Glomerular visceral epithelial cell (primary cell): ENCODE data around the gene LRP1B.
"Not testable (repeated sequence)": the region's sequence is repeated elsewhere in the genome, so short reads cannot be mapped to it uniquely, and the experiment has no call there.

Source experiments
- DNase-seq: peaks from one replicate; pipeline ENCODE4 v3.0.0-alpha.2; 2016; ENCODE audit errors: extremely low spot score

LRP1B gene

DNA sequence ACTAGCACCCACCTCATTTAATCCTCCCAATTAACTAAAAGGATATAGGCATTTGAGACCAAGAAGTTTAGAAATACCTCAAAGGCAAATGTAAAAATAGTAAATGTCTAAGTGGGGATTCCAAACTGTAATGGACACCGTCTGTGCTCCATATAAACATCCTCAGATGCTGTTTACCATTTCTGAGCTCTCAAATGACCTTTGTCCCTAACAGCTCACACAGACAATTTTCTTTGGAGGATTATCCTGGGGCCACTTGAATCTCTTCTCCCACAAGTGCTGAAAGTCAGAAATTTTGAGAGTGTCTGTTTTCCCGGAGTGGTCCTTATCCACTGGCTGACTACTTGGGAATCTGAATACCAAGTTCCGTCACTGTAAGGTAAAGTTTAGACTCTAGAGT lies 1418.9 kb downstream of the LRP1B start:
- no peak for DNase-seq

DNA sequence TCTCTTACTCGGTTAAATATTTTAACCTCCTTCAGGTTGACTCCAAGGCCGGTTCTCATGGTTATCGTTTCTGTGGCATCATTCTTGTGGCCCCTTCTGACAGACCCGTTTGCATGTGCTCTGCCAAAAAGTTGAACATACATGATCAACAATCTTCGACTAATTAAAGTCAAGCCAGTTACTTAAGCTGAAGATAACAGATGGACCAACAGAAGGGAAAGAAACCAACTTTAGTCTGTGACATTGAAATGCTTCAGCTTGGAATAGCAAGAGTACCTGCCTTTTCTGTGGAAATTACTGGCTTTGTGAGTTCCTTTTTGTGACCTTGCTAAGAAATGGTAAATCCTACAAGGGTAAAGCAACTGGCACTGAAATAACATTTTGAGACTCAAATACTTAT lies 1429.1 kb downstream of the LRP1B start:
- no peak for DNase-seq

DNA sequence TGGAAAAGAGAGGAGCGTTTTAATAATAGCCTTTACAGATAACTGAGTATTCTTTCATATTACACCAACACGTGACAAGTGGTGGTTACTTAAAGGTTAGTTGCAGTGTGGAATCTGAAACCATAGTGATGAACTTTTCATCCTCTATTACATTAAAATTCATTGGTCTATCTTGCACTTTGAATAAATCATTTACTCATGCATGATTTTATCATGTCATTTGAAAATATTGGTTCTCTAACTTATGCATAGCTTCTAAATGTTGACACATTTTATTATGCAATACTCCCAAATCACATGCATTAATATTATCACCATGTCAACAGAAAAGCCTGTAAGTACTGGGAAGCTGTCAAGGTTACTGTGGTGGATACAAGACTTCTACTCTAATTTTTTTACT lies 1432.2 kb downstream of the LRP1B start:
- no peak for DNase-seq

DNA sequence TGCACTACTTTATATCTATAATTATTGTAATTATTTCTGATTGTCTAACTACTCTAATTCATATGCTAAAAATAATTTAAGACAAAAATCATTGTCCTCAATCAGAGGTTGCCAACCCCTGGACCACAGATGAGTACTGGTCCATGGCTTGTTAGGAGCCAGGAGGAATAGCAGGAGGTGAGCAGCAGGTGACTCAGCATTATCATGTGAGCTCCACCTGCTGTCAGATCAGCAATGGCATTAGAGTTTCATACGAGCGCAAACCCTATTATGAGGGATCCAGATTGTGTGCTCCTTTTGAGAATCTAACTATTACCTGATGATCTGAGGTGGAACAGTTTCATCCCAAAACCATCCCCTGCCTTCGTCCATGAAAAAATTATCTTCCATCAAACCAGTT lies 1434.4 kb downstream of the LRP1B start:
- no peak for DNase-seq

DNA sequence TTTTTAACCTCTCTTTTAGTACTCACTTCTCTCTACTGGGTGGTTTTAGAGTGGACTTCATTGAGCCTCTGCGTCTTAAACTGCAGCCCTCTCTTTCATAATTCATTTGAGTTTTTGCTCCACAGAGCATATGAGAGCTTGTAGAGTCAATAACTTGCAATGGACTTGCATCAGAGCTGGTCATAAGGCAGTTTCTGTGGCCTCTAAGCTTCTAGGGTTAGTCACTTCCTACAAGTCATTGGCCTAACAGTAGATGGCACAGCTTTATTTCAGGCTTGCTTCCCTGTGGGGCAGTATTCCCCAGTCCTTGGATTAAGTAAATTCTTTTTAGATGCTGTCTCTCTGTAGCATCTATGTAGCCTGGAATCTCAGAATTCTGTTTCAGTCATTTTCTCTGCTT lies 1435.7 kb downstream of the LRP1B start:
- peak; percentile 4 for DNase-seq

DNA sequence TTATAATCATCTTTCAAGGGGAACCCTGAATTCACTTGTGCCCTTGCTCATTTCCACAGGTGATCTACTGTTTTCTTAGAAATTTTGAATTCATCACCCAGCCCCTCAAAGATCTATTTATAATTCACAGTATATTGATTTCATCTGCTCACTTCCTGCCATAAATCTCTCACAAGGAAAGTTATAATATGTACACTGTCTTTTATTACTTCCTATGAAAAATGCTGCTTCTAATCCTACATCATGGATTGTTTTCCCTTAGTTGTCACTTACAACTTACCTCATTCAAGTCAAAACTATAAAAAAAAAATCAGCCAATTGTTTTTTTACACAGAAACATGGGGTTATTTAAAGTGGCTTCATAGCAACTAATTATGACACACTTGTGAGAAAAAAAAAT lies 1443.0 kb downstream of the LRP1B start:
- DNase-seq, result no peak

DNA sequence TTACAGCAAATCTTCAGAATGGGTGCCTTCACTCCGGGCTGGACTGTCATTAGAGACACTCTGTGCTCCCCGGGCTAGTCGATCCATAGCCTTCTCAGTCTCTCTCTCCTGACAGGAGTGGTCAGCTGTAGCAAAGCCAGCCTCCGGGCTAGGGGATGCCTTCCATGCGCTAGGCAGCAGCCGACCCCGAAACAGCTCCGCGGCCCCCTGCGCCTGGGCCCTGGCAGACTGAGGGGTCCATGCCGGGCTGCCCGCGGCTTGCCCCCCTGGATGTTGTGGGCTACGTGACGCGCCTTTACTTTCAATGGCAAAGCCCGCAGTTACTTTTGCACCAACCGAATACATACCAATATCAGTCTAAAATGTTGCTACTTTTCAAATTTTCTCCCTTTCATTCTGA lies 1447.2 kb downstream of the LRP1B start:
- DNase-seq, result no peak

DNA sequence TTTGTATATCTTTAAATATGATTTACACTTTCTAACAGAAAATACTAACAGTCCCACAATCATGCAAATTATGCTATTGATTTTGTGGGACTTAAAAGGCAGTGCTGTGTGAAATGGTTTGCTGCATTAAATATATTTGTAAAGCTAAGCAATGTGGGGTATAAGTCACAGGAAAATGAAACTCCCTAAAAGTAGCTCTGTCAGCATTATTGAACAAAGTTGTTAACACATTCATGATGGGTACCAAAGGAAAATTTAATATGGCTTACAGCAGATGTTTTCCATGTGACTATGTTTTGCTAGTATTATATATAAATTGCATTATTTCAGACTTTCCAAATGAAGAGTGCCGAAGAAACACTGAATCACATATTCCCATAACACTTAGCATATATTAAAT lies 1450.0 kb downstream of the LRP1B start:
- no peak for DNase-seq

DNA sequence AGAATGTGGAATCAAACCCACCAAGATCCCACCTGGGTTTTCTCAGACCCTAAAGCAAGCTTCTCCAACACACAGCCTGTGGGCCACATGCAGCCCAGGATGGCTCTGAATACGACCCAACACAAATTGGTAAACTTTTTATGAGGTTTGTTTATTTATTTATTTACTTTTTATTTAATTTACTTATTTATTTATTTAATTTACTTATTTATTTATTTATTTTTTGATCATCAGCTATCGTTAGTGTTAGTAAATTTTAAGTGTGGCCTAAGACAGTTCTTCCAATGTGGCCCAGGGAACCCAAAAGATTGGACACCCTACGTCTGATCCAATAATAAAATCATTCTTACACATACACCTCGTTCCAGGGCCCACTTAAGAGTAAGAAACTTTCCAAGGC lies 1451.1 kb downstream of the LRP1B start:
- DNase-seq, result no peak

DNA sequence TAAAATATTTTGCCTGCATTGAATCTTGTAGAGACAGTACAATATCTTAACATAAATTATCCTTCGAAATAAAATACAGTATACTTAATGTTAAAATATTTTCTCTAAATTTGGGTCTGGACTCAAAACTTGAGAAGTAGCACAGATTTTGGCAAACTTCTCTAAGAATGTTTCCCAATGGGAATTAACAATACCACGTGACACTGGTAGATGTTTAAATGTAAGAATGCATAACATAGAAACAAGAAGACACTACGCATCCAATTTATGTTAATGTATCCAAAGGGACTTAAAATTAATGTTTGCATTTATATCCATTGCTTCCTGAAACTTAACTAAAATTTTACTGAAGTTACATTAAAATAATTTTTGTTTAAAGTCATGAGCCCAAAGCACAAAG lies 1460.9 kb downstream of the LRP1B start:
- no peak for DNase-seq

DNA sequence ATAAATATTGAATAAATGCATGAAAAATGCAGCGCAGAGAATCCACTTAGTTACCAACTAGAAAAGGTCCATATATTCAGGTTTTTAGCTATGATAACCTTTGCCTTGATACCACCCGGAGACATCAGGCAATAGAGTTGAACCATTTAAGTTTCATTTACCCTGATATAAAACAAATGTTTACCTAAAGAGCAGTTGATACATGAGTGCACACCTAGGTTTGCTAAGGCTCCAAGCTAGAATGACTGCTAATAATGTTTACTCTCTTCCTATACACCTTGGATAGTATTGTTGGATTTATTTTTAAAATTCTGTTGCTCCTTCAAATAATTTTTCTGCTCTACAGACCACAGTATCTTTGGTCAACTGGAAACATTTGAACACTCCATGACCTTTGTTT lies 1463.6 kb downstream of the LRP1B start:
- DNase-seq, result no peak

DNA sequence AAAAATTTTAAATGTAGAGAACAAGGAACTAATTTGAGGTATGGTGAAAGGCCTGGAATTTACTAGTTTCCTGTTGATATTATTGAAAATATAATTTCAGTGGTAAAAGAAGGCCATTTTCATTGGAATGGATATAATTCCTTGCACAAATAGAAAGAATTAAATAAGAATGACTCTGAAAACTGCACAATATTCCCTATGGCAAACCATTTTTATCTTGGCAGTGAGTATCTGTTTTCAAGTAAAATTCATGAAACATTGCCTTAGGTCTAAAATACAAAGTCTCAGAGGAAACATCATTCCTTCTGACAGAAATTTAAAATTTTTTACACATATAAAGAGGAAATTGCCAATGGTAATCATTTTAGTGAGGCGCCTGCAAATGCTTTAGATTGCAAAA lies 1468.3 kb downstream of the LRP1B start:
- DNase-seq, result no peak

DNA sequence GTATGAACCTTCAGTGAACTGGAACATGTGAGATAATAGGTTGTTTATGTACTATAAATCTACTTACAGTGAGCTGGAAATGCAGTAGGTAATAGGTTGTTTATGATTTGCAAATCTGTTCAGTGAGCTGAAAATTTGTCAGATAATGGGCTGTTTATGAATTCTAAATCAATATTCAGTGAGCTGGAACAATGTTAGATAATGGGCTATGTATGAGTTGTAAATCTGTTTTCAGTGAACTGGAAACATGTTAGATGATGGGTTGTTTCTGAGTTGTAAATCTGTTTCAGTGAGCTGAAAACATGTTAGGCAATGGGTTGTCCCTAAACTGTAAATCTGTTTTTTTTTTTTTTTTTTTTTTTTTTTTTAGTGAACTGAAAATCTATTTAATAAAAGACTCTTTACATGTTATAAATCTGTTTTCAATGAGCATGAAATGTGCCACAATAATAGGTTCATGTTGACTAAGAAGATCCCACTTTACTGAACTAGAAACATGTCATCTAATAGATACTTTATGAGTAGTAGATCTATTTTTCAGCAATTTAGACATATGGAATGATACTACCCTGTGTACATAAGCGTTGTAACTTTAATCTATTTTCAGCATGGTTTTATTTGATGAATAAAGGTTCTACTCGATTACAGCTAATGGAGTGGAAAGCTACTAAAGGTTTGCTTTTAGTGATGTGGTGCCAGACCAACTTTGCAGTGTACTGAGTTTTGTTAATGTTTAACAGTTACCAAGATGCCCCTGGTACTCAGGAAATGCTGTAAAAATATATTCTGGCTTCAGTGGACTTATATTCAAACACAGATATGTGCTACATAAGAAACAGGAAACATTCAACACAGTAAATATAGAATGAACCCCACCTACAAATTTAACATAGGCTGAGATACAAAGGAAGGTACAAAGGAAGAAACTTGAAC lies 1471.8 kb downstream of the LRP1B start:
- DNase-seq, result peak; percentile 57

DNA sequence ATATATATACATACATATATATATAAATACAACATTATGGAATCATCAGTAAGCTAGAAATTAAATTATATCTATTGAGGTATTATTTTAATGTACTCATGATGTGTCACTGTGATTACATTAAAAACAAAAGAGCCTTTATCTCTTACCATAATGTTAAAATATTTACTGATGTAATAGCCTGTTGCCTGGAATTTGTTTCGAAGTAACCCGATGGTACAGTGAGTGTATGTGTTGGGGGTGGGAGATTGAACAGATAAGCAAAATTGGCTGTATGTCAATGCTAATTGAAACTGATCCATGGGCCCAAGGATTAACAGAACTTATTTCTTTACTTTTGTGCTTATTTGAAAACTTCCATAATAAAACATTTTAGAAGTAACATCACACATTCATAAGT lies 1473.2 kb downstream of the LRP1B start:
- DNase-seq, result no peak

DNA sequence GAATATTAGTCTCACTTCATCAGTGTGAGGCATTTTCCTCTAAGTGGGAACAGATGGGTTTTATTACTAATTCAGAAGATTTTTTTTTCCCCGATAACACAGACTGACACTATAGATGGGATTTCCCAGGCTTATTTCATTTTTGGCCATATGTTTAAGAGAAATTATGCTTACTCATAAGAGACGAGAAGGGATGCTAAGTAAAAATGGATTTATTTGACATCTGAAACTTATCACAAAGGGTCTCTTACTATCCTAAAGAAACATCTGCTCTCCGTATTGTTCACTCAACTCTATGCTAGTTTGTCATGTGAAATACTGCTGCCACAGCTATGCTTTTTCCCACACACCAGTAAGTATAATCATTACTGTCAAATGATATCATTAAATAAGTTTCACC lies 1476.3 kb downstream of the LRP1B start:
- DNase-seq, result no peak

DNA sequence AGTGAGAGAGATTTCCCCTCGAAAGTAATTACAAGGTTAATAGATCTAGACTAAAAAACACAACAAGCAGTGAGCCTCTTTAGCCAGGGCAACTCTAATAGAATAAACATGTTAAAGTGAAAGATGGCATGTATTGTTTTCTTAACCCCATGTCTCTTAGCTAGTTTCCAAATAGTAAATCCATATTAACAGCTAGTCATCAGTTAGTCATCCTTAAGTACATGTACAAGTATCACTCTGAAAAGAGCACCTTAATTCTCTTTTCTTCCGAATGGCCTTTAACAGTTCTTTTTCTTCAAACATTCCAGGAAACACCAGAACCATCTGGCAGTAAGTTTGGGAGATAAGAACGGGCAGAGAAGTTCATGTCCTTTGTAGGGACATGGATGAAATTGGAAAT lies 1480.0 kb downstream of the LRP1B start:
- peak; percentile 30 for DNase-seq

DNA sequence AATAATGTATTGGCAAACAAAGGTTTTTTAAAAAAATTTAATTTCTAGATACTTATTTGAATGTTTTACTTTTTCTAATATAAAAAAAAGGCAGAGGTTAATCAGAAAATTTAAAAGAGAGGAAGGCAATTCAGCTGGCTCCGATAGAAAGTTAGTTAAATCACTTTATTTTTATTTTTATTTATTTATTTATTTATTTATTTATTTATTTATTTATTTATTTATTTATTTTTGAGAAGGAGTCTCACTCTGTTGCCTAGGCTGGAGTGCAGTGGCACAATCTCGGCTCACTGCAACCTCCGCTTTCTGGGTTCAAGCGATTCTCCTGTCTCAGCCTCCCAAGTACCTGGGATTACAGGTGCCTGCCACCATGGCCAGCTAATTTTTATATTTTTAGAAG lies 1480.7 kb downstream of the LRP1B start:
- DNase-seq, result not testable (repeated sequence)

DNA sequence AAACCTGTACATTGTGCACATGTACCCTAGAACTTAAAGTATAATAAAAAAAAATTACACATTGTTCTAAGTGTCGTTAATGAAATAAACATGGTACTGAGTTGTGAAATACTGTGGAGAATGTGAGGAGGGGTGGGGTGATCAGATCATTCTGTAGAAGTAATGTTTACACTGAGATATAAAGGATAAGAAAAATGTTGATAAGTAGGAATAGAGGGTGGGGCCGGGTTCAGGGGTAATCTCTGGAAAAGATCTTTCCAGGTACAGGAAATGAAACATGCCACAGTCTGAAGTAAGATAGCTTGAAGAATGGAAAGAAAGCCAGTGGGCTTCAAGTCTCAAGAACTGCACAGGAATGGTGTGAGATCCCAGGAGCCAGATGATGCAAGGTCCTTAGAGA lies 1482.4 kb downstream of the LRP1B start:
- no peak for DNase-seq

DNA sequence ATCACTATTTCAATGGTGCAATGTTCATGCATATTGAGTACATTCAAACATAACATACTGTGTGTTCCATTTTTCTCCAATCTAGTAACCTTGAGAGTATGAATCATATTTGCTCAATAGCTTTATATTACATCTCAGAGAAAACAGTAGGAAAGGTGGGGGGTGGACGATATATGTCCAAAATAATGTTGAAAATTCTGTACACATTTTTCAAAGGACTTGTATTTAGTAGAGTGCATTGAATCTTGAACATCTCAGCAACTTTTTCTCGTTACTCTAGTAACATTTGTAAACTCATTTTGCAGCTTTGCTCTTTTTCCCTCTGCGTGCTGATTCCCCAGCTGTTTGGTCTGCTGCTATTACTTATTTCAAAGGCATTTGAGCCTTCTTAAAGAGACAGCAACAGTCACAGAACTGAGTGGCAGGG lies 1487.0 kb downstream of the LRP1B start:
- DNase-seq, result peak; percentile 45

DNA sequence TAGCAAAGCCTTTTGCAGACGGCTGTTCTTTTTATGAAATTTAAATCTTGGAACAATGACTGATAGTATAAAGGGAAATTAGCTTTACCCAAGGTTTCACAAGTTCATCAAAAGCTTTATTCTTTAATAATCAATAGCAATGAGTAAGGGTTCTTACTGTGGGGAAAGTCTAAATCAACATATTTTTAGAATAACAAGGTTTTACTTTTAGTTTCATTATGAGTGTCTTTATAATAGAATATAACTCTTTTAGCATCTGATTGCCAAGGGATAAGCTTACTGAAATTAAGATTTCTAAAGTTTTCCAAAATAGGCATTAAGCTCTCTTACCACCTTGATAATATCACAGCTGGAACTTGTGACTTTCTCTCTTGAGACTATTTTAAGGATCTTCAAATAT lies 1489.7 kb downstream of the LRP1B start:
- no peak for DNase-seq

DNA sequence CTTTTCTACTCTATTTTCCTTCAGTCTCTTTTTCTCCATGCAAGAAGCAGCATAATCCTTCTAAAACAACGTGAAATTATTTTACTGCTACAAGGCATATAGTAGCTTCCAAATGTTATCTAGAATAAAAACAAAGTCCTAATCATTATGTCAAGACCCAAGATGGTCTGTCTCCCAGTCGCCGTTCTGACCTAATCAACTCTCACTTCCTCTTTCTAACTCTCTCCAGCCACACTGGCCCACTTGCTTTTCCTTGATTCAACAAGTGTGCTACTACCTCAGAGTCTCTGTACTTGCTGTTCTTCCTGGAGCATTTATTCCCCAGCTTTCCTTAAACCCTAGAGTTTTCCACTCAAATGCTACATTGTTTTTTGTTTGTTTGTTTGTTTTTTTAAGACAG lies 1491.2 kb downstream of the LRP1B start:
- DNase-seq, result no peak

DNA sequence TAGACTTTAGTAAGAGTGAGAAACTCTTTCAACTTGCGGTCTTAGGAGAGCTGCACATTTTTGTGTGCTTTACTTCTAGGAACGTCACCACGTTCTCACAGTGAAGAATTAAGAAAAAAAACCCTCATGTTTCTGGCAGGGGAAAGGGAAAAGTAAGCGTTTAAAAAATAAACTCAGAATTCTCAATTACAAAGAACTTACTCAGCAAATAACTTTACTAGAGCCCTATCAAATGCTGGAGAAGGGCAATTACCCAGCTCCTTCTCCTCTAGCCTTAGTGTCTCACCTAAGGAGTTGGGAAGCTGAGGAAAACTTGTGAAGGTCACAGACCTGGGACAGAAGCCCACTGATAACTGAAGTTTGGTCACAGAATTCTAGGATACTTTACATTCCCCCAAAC lies 1500.3 kb downstream of the LRP1B start:
- DNase-seq, result no peak

DNA sequence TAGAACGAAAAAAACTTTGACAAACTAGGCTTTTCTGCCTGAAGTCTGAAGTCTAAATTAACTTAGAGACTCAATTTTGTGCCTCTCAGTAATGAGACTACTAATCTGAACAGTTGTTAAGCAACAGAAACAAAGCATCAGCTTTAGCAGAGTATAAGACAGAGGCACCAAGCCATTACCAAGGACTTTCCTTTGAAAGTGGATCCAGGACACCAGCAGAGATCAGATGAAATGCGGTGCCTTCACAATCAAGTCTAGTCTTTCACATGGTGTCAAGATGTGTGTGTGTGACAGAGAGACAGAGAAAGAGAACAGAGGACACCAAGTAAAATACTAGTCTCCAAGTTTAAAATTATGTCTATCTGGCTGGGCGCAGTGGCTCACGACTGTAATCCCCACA lies 1502.9 kb downstream of the LRP1B start:
- DNase-seq, result no peak

DNA sequence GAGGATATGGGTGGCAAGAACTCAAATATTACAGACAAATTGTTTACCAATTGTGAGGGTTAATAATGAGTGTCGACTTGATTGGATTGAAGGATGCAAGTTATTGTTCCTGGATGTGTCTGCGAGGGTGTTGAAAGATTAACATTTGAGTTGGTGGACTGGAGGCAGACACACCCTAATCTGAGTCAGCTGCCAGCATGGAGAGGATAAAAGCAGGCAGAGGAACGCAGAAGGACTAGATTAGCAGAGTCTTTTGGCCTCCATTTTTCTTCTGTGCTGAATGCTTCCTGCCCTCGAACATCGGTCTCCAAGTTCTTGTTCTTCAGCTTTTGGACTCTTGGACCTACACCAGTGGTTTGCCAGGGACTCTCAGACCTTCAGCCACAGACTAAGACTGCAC lies 1503.7 kb downstream of the LRP1B start:
- no peak for DNase-seq
